ENCODE measurements around the gene CNTN4. TPM values are rescaled to one million over a fixed set of nuclear protein-coding genes. Genes with fewer than 3 reads are reported as not detected.

CNTN4 gene
- total RNA-seq, 4 donors from 2014 or later: 47.7 to 106 (median 83.3) TPM

GRCh38 chr3:2423143-2423542 is 324.5 kb downstream of the CNTN4 start:
- no peaks in the 10 kb centered on the region for H3K4me1 ChIP-seq
- H3K27me3 ChIP-seq: no peaks in the 10 kb centered on the region
- TF ChIP-seq EP300 (IDR thresholded peaks at IDR 0.05): no peak
- no peak for TF ChIP-seq POLR2A (IDR thresholded peaks at IDR 0.05)
- TF ChIP-seq CTCF (IDR thresholded peaks at IDR 0.05): no peak
- H3K27ac ChIP-seq: no peak overlapping the region
- H3K9me3 ChIP-seq: peaks cover 0 to 11% (median 0%) of the 10 kb centered on the region in 4 donors
- DNase-seq (ENCODE audit: low spot score in 2 of 2): no peak
- no peak overlapping the region for H3K4me3 ChIP-seq
- no peaks in the 10 kb centered on the region for H3K36me3 ChIP-seq
- 79 to 82% methylated on average over 3 of the region's 3 CpGs for WGBS, 2 donors

GRCh38 chr3:2441558-2441957 is 342.9 kb downstream of the CNTN4 start:
- 60 to 65% methylated on average over 3 of the region's 3 CpGs for WGBS, 2 donors
- no peaks in the 10 kb centered on the region for H3K36me3 ChIP-seq
- TF ChIP-seq EP300 (IDR thresholded peaks at IDR 0.05) (no peak), CTCF (IDR thresholded peaks at IDR 0.05) (no peak), POLR2A (IDR thresholded peaks at IDR 0.05) (no peak)
- no peak for DNase-seq (ENCODE audit: low spot score in 2 of 2)
- H3K9me3 ChIP-seq: no peaks in the 10 kb centered on the region
- H3K4me3 ChIP-seq: no peak overlapping the region
- no peaks in the 10 kb centered on the region for H3K27me3 ChIP-seq
- H3K27ac ChIP-seq: no peak overlapping the region
- H3K4me1 ChIP-seq: no peaks in the 10 kb centered on the region

GRCh38 chr3:2446146-2446545 is 347.5 kb downstream of the CNTN4 start:
- Histone ChIP-seq H3K9me3 (no peaks in the 10 kb centered on the region), H3K4me1 (no peaks in the 10 kb centered on the region), H3K4me3 (no peak overlapping the region), H3K27me3 (no peaks in the 10 kb centered on the region), H3K36me3 (no peaks in the 10 kb centered on the region), H3K27ac (no peak overlapping the region)
- 75 to 82% methylated on average over 3 of the region's 3 CpGs for WGBS, 2 donors
- TF ChIP-seq CTCF (IDR thresholded peaks at IDR 0.05) (no peak), EP300 (IDR thresholded peaks at IDR 0.05) (no peak), POLR2A (IDR thresholded peaks at IDR 0.05) (no peak)
- DNase-seq (ENCODE audit: low spot score in 2 of 2): no peak

- H3K36me3 ChIP-seq: no peaks in the 10 kb centered on the region
- 55 to 67% methylated on average over 6 of the region's 6 CpGs for WGBS, 2 donors
Measured at GRCh38 chr3:2452249-2452648, 353.6 kb downstream of the CNTN4 start.

GRCh38 chr3:2454865-2455264 is 356.2 kb downstream of the CNTN4 start:
- Histone ChIP-seq H3K27me3 (no peaks in the 10 kb centered on the region), H3K27ac (no peak overlapping the region), H3K36me3 (no peaks in the 10 kb centered on the region), H3K9me3 (no peaks in the 10 kb centered on the region), H3K4me3 (no peak overlapping the region), H3K4me1 (peaks cover 0 to 4% (median 0%) of the 10 kb centered on the region in 4 donors)
- DNase-seq (ENCODE audit: low spot score in 2 of 2): no peak
- no peak for TF ChIP-seq EP300 (IDR thresholded peaks at IDR 0.05)
- TF ChIP-seq CTCF (IDR thresholded peaks at IDR 0.05): no peak
- no peak for TF ChIP-seq POLR2A (IDR thresholded peaks at IDR 0.05)
- WGBS, 2 donors: 31 to 40% methylated on average over 2 of the region's 2 CpGs

More at GRCh38 chr3:2452249-2452648, 353.6 kb downstream of the CNTN4 start:
- no peak for DNase-seq (ENCODE audit: low spot score in 2 of 2)
- peaks cover 0 to 4% (median 0%) of the 10 kb centered on the region in 4 donors for H3K4me1 ChIP-seq
- H3K4me3 ChIP-seq: no peak overlapping the region
- H3K9me3 ChIP-seq: no peaks in the 10 kb centered on the region
- no peak for TF ChIP-seq POLR2A (IDR thresholded peaks at IDR 0.05)
- TF ChIP-seq EP300 (IDR thresholded peaks at IDR 0.05): no peak
- no peaks in the 10 kb centered on the region for H3K27me3 ChIP-seq
- H3K27ac ChIP-seq: no peak overlapping the region

- Histone ChIP-seq H3K27ac (no peak overlapping the region), H3K9me3 (no peaks in the 10 kb centered on the region), H3K4me3 (no peak overlapping the region), H3K36me3 (no peaks in the 10 kb centered on the region), H3K27me3 (no peaks in the 10 kb centered on the region), H3K4me1 (peaks cover 0 to 7% (median 0%) of the 10 kb centered on the region in 4 donors)
- no peak for DNase-seq (ENCODE audit: low spot score in 2 of 2)
- TF ChIP-seq EP300 (IDR thresholded peaks at IDR 0.05): no peak
- no peak for TF ChIP-seq CTCF (IDR thresholded peaks at IDR 0.05)
- TF ChIP-seq POLR2A (IDR thresholded peaks at IDR 0.05): no peak
- 88 to 91% methylated on average over 4 of the region's 4 CpGs for WGBS, 2 donors
Measured at GRCh38 chr3:2456788-2457187, 358.1 kb downstream of the CNTN4 start.

All from tibial nerve (tissue), 4 donors.